ENCODE data around the gene EPS8. TPM values are rescaled to one million over a fixed set of nuclear protein-coding genes. Genes with fewer than 3 reads are reported as not detected.

The EPS8 gene
- total RNA-seq, 1 donor from 2014 or later, result 58.2 TPM

DNA sequence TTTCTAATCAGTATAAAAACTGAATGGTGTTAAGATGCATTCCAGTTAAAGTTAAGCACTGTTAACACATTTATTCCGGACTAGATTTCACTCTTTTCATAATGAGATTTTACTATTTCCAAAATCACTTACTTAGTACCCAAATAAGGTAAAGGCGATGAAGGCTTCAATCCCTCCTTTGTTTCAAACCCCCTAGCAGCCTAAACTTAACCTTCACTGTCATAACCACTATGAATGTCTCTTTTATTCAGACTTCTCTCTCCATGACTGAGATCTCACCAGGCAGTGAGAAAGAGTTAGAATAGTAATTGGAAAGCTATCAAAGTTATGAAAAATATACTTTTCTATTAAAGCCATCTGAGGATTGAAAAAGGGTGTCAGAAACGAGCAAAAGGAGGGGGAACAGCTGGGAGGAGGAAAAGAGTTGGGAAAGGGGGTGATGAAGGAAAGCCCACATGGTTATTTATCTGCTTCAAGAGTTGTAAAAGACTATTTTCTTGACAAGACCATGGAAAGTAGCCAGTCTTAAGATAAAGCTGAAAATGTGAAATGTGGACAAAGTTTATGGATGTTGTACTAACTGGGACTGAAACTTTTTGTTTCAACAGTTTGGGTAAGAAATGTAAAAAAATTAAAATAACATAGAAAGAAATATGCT, 11.7 kb downstream of the EPS8 start:
- H3K27ac ChIP-seq, result no peak overlapping the region
- ATAC-seq (no peak), DNase-seq (no peak)
- no peak overlapping the region for H3K4me3 ChIP-seq
- H3K27me3 ChIP-seq, result no peaks in the 10 kb centered on the region
- no peaks in the 10 kb centered on the region for H3K4me1 ChIP-seq
- H3K36me3 ChIP-seq, result no peaks in the 10 kb centered on the region
- TF ChIP-seq, protein P1, sequence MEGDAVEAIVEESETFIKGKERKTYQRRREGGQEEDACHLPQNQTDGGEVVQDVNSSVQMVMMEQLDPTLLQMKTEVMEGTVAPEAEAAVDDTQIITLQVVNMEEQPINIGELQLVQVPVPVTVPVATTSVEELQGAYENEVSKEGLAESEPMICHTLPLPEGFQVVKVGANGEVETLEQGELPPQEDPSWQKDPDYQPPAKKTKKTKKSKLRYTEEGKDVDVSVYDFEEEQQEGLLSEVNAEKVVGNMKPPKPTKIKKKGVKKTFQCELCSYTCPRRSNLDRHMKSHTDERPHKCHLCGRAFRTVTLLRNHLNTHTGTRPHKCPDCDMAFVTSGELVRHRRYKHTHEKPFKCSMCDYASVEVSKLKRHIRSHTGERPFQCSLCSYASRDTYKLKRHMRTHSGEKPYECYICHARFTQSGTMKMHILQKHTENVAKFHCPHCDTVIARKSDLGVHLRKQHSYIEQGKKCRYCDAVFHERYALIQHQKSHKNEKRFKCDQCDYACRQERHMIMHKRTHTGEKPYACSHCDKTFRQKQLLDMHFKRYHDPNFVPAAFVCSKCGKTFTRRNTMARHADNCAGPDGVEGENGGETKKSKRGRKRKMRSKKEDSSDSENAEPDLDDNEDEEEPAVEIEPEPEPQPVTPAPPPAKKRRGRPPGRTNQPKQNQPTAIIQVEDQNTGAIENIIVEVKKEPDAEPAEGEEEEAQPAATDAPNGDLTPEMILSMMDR (IDR thresholded peaks at IDR 0.05), result no peak
- no peaks in the 10 kb centered on the region for H3K9me3 ChIP-seq
- intact Hi-C loops (cut with DNase I), result no loop called here

DNA sequence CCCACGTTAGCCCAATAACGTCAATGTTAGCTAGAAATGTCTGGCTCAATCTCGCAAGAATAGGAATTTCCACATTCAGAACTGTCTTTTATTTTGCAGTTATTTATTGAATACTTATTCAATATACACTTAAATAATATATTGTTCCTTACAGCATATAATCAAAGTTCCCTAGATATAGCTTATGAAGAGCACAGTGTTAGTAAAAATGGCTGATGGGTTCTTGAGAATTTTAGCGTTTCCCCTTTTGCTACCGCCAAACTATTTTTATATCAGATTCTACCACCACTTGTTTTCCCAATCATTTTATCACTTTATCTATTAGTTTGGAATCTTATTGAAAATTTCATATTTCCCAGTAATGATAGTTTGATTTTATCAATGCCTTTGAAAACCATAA, 12.7 kb downstream of the EPS8 start:
- Histone ChIP-seq H3K27me3 (no peaks in the 10 kb centered on the region), H3K4me1 (no peaks in the 10 kb centered on the region), H3K4me3 (no peak overlapping the region), H3K9me3 (no peaks in the 10 kb centered on the region), H3K36me3 (no peaks in the 10 kb centered on the region), H3K27ac (no peak overlapping the region)
- ATAC-seq (no peak), DNase-seq (no peak)
- TF ChIP-seq, protein P1 (IDR thresholded peaks at IDR 0.05), result no peak
- intact Hi-C loops (cut with DNase I), result no loop called here

DNA sequence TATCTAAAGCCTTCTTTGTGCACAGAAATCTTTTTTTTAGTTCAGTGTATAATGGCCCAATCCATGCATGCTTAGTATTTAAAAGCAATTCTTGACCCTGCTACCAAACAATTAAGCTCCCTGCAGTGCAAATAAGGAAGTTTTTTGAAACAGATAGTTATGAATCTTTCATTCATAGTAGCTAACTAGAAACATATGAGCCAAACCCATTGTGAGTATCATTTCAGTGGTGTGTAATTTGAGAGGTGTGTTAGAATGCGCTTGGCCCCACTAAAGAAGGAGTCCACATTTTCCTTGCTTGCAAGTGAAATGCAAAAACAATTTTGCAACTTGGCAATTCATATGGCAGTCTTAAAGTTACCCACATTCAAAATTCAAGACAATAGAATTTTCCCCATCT, 14.4 kb downstream of the EPS8 start:
- TF ChIP-seq, protein P1 (IDR thresholded peaks at IDR 0.05), result no peak
- DNase-seq (no peak), ATAC-seq (no peak)
- no peaks in the 10 kb centered on the region for H3K27me3 ChIP-seq
- H3K4me1 ChIP-seq, result no peaks in the 10 kb centered on the region
- H3K27ac ChIP-seq, result no peak overlapping the region
- H3K9me3 ChIP-seq, result no peaks in the 10 kb centered on the region
- H3K36me3 ChIP-seq, result no peaks in the 10 kb centered on the region
- H3K4me3 ChIP-seq, result no peak overlapping the region
- intact Hi-C loops (cut with DNase I), result no loop called here

DNA sequence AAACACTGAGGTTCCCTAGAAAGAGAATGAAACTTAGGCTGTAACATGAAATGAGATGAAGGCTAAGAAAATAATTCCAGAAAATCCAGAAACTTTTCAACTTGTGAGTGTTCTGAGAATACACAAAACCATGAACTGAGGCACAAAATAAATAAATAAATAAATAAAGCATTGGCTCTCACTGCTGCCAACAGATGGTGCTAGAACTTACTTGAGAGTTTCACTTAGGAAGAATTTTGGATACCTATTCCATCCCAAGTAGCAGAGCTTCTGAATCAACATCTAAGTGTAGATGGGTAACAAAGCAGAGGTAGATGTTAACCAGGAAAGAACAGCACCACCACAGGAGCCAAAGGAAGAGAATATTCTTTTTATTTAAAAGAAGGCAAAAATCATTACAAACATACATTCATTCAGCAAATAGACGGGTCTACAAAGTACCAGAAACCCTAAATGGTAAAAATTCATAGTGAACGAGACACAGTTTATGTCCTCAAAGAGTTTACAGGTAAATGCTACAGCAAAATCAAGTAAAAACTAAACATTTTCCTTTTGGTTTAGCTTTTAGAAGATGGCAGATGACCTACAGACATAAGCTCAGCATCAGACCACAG, 16.7 kb downstream of the EPS8 start:
- H3K27ac ChIP-seq, result no peak overlapping the region
- H3K4me3 ChIP-seq, result no peak overlapping the region
- DNase-seq (no peak), ATAC-seq (no peak)
- intact Hi-C loops (cut with DNase I), result no loop called here
- no peaks in the 10 kb centered on the region for H3K4me1 ChIP-seq
- no peaks in the 10 kb centered on the region for H3K9me3 ChIP-seq
- TF ChIP-seq, protein P1 (IDR thresholded peaks at IDR 0.05), result peak; percentile 53
- H3K27me3 ChIP-seq, result no peaks in the 10 kb centered on the region
- no peaks in the 10 kb centered on the region for H3K36me3 ChIP-seq

DNA sequence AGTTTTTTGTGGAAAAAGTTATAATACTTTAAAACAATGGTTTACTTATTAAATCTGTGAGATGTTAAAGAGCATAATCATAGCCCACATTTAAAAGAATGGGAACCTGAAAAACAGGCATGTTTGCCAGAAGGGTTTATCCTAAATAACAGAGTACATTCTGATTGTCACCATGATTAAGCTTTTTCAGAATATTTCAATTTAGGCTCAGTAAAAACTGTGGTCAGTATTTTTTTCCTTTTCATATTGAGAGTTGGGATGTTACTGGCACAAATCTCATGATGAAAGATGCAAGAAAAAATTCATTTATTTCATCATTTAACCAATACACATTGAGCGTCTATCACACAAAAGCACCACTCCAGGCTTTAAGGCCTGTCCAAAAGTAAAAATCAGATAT, 18.6 kb downstream of the EPS8 start:
- TF ChIP-seq, protein P1 (IDR thresholded peaks at IDR 0.05), result no peak
- Histone ChIP-seq H3K36me3 (no peaks in the 10 kb centered on the region), H3K4me3 (no peak overlapping the region), H3K27me3 (no peaks in the 10 kb centered on the region), H3K27ac (no peak overlapping the region), H3K9me3 (no peaks in the 10 kb centered on the region), H3K4me1 (no peaks in the 10 kb centered on the region)
- intact Hi-C loops (cut with DNase I), result no loop called here
- ATAC-seq, result no peak
- DNase-seq, result no peak
